NCI-H748 treated with DMSO at 0.1 percent for 48 hours (cell line): Measurements from ENCODE around the gene VWA8.
"Not testable (repeated sequence)": the region's sequence is repeated elsewhere in the genome, so short reads cannot be mapped to it uniquely, and the experiment has no call there.

Experiments used
- DNase-seq: peaks from one replicate; lab custom pipeline; 2025; lab: John Stamatoyannopoulos, UW

Gene VWA8

DNA sequence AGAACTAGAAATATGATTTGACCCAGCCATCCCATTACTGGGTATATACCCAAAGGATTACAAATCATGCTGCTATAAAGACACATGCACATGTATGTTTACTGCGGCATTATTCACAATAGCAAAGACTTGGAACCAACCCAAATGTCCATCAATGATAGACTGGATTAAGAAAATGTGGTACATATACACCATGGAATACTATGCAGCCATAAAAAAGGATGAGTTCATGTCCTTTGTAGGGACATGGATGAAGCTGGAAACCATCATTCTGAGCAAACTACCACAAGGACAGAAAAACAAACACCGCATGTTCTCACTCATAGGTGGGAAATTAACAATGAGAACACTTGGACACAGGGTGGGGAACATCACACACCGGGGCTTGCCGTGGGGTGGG, 38.0 kb downstream of the VWA8 start:
- DNase-seq: not testable (repeated sequence)

GRCh38 chr13:41919741-41920487, 41.0 kb downstream of the VWA8 start:
- DNase-seq: no peak

- DNase-seq: no peak
Observed at GRCh38 chr13:41919031-41919740, 41.7 kb downstream of the VWA8 start.

- DNase-seq: no peak
Observed at GRCh38 chr13:41917641-41918040, 43.3 kb downstream of the VWA8 start.

DNA sequence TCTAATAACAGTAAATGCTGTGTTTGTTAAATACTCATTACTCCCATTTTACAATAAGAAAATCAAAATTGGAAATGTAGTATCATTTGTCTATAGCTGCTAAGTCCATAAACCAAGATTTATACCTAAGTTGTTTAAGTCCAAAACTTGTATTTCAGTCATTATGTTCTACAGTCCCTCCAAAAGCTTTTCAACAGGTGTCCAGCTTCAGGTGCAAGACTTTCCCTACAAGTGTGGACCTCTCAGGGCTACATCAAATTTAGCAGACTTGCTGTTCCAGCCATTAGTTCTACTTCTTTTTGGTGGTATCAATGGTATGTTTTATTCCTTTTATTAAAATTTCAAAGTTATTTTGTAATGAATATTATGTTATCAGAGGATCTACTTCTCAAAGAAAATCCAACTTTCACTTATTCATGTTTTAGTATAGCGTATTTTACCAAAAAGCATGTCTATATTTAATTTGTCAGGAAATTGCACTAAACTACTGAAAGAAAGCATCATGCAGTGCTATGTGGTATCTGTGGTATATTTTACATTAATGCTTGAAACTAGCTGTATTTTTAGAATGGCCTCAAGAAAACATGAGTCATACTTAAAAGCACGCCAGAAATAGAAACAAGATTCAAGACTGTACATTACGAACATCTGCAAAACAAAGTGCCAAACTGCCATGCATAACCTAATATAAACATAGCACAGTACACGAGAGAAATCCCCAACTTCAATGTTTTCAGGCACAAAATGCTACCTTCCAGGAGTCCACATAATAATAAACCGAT, 44.5 kb downstream of the VWA8 start:
- DNase-seq: no peak

DNA sequence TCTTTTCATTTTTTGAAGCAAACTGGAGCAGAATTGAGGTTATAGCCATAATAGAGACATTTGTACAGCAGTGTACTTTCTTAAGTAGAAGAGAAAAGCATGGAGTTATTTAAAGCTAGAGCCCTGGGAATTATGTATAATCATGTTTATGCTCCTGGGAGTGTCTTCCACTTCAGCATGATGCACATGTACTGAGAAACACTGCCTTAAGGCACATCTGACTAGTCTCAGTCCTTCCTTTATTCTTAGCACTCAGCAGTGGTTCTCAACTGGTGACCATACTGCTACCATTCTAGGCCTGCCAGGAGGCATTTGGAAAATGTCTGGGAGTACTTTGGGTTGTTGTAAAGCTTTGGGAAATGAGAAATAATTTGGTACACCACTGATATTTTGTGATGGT, 45.8 kb downstream of the VWA8 start:
- no peak for DNase-seq

DNA sequence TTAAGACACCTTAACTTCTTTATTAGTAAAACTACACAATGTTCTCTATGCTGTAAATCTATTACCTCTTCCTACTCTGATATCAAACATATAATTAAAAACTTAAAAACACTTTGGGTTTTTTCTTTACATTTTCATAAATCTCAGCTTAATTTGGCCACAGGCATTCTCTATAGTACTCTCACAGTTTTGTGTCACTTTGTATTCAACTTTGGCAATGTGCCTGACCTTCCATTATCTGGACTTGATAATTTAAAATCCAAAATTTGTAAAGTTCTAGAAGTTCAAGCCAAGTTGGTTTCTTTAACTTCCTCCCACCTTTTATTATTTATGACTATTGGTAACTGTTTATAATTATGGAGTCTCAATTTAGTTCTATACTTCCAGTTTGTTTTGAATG, 46.4 kb downstream of the VWA8 start:
- DNase-seq: no peak

DNA sequence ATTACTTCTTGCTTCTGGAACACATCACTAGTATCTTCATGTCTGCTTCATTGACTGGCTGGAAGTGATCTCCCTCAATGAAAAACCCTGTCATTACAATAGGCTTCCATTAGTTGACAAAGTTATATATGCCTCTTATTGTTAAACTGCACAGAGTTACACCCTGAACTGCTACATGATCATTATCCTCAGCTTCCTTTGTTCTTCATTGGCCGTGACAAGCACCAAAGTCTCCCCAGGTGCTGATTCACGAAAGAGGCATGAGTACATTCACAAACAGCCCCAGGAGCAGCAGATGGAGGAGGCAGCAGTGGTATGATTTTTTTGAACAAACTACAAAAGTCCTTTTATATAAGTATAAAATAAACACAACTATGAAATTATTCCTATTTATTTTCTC, 51.4 kb downstream of the VWA8 start:
- DNase-seq: no peak

GRCh38 chr13:41905600-41906254, 55.2 kb downstream of the VWA8 start:
- DNase-seq: peak; percentile 5

DNA sequence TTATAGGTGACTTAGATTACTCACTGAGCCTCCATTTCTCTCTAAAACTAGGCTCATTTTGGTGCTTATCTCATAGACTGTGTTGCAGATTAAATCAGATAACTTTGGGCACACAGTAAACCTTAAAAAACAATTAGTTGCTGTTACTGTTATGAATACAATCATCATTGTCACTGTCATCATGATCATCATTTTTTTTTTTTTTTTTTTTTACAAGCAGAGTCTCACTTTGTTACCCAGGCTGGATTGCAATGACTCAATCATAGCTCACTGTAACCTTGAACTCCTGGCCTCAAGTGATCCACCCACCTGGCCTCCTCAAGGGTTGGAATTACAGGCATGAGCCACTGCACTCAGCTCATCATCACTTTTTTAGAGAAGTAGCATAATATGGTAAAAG, 60.0 kb downstream of the VWA8 start:
- DNase-seq: no peak

DNA sequence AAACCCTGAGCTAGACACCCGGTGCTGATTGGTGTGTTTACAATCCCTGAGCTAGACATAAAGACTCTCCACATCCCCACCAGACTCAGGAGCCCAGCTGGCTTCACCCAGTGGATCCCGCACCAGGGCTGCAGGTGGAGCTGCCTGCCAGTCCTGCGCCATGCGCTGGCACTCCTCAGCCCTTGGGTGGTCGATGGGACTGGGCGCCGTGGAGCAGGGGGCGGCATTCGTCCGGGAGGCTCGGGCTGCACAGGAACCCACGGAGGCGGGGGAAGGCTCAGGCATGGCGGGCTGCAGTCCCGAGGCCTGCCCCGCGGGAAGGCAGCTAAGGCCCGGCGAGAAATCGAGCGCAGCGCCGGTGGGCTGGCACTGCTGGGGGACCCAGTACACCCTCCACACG, 62.5 kb downstream of the VWA8 start:
- DNase-seq: not testable (repeated sequence)

- no peak for DNase-seq
Observed at GRCh38 chr13:41897126-41897525, 63.8 kb downstream of the VWA8 start.

DNA sequence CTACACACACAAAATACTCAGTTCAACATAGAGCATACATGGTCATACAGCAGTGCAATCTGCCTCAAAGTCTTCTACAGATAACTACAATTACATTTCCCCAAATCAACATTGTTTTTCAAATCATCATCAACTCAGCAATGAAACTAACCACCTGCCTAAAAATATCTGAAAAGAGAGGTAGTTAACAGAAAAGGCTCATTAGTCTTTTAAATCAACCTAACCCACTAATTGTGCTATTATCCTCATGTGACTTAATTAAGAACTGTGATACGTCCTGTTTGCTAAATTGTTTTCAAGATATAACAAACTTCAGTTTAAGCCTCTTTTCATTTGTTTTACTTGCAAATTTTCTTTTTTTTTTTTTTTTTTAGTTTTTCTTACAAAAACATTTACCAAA, 65.4 kb downstream of the VWA8 start:
- DNase-seq: no peak

- no peak for DNase-seq
Observed at GRCh38 chr13:41891119-41891518, 69.8 kb downstream of the VWA8 start.

GRCh38 chr13:41883147-41883546, 77.8 kb downstream of the VWA8 start:
- DNase-seq: no peak

DNA sequence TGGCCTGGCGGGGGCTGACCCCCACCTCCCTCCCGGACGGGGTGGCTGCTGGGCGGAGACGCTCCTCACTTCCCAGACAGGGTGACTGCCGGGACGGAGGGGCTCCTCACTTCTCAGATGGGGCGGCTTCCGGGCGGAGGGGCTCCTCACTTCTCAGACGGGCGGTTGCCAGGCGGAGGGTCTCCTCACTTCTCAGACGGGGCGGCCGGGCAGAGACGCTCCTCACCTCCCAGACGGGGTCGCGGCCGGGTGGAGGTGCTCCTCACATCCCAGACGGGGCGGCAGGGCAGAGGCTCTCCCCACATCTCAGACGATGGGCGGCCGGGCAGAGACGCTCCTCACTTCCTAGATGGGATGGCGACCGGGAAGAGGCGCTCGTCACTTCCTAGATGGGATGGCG, 79.0 kb downstream of the VWA8 start:
- DNase-seq: not testable (repeated sequence)

DNA sequence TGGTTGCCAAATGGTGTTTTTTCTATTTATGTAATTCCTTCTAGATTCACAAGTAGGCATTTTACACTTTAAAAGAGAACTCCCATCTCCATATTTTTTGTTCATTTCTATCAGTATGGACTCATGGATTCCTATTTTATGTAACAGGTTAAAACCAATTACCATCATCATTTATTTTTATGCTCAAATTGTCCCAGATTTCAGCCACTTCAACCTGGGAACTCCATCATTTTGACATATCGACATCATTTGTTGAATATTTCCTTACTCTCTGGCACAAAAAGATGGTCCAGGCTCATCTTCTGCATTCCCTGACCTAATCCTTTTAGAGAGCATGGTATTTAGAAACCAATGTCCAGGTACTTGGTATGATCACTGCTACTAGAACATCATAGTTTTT, 79.9 kb downstream of the VWA8 start:
- DNase-seq: no peak

GRCh38 chr13:41864658-41865057, 96.3 kb downstream of the VWA8 start:
- DNase-seq: no peak

GRCh38 chr13:41862659-41863058, 98.2 kb downstream of the VWA8 start:
- not testable (repeated sequence) for DNase-seq

DNA sequence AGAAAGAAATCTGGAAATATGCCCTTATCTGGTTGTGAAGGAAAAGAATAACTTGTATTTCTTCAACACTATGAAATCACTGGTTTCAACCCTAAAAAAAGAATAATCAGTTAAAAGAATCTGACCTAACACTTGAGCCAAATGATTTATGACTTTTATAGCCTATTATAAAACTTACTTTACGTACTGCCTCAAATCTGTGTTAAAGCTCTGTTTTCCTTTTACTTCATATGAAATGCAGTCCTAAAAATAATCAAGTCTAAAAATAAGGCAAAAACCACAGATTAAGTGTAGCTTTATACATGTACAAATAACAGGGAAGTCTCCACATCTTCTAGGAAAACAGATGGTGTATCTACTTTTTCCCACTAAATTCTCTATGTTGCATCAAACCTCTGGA, 101.3 kb downstream of the VWA8 start:
- no peak for DNase-seq

DNA sequence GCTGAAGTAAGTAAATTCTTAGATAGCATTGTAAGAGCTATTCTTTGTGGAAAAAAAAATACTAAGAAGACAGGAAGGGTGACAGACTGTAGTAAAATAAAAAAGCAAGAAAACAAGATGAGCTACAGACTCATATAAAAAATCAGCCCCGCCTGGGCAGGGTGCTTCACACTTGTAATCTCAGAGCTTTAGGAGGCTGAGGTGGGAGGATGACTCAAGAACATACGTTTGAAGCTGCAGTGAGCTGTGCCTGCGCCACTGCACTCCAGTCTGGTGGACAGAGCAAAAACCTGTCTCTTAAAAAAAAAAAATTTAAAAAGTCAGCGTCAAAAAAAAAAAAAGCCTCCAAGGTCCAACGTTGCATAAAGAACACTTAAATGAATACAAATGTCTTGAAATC, 102.1 kb downstream of the VWA8 start:
- no peak for DNase-seq

DNA sequence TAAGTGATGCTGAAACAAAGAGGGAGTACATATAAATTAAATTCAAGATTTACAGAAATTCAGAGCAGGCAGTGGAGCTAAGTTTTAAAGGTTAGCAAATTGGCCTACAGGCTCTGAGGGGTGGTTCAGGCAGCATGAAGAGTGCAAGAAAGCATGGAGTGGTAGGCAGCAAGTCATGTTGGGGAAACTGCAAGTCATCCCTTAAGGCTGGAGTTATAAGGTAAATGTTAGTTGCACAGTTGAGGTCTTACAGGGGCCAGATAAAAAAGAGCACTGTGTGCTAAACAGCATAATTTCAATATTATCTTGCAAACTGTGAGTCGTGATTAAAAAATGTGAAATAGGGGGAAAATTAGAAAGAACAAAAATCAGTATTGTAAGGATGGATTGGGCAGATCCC, 106.2 kb downstream of the VWA8 start:
- no peak for DNase-seq
